HG03039 (cell line): ENCODE results near the gene HEPN1.

ENCODE experiments used
- ATAC-seq: cut with Tn5 transposase; IDR thresholded peaks from one replicate; pipeline ENCODE4 v1.9.1; 2021; ENCODE audit warnings: mild to moderate bottlenecking, moderate library complexity; ENCODE audit not compliant: unreplicated experiment

HEPN1 gene

GRCh38 chr11:124898711-124899110 lies 20.3 kb upstream of the HEPN1 start:
- no peak for ATAC-seq

- no peak for ATAC-seq
These were observed 19.5 kb upstream of the HEPN1 start for GRCh38 chr11:124899383-124900145.

DNA sequence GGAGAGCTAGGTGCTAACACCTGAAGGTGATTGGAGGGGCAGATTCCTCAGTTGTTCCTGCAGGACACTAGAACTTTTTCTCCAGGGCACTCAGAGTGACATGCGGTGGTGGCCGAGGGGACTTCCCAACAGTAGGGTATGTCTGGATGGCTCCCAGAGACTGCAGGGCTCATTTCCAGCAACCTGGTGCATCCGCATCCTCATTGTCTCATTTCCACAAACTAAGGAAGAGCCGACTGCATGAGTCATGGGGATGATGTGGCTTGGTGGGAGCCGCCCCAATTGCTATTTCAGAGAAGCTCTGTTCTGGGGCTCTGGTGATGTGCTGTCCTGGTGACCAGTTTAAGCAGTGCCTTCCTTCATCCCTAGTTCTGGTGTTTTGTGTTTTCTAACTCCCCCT lies 18.6 kb upstream of the HEPN1 start:
- ATAC-seq = no peak

- ATAC-seq = no peak
These were observed 16.4 kb upstream of the HEPN1 start for GRCh38 chr11:124902616-124903015.

- no peak for ATAC-seq
These were observed 3.3 kb upstream of the HEPN1 start for GRCh38 chr11:124915541-124916369.

DNA sequence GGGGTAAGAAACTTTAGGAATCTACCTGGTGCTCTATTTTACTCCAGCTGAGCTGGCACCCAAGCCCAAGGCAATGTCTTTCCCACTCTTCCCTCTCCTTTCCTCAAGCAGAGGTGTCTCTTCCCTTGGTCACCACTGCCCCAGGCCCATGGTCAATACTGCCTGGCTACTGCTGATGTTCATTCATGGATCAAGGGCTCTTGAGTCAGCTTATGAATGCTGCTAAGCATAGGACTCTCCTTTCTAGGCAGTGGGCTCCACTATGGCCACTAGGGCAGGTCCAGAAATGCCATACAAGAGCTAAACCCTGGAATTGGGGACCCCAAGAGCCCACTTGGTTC lies 2.7 kb upstream of the HEPN1 start:
- no peak for ATAC-seq

GRCh38 chr11:124917115-124917637 lies 1.9 kb upstream of the HEPN1 start:
- no peak for ATAC-seq

DNA sequence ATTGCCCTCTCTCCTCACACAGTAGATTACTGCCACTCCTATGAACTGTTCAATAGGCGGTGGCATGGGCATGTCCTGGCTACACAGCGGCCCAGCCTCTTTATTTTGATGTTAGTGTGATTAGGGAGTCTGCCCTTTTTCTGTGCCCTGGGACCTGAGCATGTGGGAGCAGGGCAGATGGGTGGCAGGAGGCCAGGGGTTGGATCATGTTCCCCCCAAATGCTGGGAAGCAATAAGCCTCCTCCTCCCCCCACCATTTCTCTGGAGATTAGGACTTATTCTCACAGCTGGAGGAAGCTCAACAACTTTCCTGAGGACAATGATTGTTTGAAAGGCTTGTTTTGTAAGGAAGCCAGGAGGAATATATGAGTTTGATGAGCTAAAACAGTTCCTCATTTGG lies 848 bp downstream of the HEPN1 start:
- no peak for ATAC-seq

DNA sequence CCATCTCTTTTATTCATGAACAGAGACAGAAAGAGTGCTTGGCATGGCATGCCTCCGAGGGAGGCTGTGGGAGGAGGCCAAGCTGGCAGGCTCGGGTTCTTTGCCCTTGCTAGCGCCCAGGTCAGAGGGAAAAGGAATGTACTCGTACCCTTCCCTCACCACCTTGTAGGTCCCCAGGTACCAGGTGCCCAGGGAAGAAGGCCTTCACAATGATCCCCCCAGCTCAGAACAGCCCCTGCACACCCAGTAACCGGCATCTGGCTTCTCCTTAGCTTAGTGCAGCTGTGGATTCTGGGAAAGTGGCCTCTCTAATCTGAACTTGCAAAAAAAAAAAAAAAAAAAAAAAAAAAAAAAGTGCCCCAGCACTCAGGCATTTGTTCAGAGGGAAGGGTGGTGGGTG lies 1.3 kb downstream of the HEPN1 start:
- no peak for ATAC-seq

DNA sequence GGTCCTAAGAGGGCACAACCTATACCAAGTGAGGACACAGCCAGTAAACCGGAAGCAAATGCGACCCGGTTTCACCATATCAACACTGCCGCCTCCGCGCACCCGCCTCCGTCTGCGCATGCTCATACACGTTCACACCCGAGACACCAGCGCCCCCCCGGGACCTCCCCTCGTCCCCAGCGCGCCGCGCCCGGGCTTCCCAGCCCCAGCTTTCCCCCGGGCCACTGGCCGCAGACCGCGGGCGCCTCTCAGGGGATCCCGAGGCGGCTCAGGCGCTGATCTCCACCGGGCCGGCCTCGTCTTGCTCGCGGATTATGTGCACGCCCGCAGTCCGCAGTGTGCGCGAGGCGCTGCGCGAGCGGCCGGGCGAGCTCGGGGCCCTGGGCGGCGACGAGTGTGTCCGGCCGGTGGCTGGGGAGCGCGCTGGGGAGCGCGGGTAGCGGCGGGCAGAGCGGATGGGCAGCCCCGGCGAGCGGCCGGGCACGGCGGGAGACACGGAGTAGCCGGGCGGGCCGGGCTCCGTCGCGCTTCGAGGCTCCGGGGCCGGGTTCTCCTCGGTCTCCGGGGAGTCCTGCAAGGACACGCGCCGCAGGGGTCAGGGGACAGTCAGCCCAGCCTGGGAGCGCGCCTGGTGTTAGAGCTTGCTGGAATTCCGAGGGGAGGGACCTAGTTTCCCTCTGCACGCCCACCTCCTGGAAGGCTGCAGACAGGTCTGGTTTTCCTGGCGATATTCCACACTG lies 2.0 kb downstream of the HEPN1 start:
- no peak for ATAC-seq

DNA sequence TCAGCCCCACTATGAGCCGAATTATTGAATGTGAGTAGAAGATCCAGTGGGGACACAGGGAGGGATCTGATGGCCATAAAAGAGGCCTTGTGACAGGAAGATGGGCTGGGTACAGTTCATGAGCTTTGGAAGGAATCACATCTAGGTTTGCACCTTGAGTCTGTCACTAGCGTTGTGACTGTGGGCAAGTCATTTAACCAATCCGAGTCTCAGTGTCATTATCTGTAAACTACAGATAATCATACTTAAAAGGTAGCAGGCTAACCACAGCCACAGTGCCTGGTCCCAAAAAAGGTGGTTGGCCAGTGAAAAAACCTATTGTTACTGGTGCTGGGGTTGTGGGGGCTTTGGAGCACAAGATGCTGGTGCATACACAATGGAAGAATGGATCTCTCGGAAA lies 3.8 kb downstream of the HEPN1 start:
- no peak for ATAC-seq

- no peak for ATAC-seq
These were observed 4.2 kb downstream of the HEPN1 start for GRCh38 chr11:124923296-124923695.

DNA sequence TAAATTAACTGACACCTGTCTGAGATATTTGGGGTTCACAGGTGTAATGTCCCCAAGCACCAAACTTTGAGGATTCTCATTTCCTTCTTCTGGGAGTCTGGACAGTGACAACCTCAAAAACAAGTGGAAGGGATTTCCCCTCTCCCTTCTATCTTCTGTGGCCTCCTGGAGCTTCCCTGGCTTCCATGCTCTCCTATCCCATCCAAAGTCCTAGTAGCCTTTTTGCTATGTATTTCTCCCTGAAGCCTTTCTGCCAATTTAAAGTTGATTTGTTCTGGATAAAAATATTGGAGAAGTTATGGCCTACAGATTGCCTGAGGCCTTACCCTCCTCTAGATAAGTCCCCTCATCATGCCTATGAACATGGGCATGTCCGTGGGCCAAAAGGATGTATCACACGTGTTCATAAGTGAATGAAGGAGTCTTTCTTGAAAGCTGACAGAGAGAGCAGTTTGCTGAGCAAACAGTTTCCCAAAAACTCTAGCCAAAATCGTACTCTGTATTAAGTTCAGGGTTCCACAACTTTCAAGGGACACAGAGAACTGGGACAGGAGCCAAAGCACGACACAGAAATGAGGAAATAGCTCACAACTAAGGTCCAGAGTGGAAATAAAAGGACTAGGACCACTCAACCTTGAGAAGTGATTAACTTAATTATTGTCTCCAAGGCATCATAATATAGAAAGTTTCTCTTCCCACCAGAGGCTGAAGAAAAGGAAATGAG lies 10.1 kb downstream of the HEPN1 start:
- ATAC-seq = no peak

- peak; percentile 64 for ATAC-seq
These were observed 11.7 kb downstream of the HEPN1 start for GRCh38 chr11:124930799-124931198.

DNA sequence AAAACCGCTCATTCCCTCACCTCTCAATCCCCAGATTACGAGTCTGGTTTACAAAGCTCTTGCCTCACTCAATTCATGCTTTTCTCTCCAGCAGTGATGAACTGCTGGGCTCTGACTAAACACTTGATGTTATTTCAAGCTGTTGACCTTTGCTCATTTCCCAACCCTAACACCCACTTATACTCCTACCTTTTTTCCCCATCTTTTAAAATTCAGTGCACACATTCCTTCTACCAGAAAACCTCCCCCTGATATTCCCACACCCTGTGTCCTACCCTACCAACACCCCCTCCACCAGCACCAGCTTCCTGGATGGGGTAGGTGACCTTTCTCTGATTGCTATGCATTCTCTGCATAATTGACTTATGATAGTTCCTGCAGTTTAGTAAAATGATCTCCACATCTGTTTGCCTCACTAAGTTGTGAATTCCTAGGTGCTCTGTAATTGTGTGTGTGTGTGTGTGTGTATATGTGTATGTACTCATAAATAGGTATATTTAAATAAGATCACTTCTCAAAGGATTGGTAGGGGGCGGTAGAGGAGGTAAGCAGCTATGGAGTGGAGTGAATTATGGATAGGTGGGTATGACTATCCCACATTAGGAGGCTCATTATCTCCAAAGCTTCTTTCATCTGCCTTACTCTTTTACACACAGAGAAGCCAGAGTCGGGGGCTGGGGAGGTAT lies 16.0 kb downstream of the HEPN1 start:
- no peak for ATAC-seq

GRCh38 chr11:124935548-124936514 lies 16.8 kb downstream of the HEPN1 start, which contains the start of gene HEPACAM:
Gene HEPACAM, minus strand, starts transcription at chr11:124936047. Its CDS starts 41 bp downstream, at chr11:124936006.
- ATAC-seq = no peak

DNA sequence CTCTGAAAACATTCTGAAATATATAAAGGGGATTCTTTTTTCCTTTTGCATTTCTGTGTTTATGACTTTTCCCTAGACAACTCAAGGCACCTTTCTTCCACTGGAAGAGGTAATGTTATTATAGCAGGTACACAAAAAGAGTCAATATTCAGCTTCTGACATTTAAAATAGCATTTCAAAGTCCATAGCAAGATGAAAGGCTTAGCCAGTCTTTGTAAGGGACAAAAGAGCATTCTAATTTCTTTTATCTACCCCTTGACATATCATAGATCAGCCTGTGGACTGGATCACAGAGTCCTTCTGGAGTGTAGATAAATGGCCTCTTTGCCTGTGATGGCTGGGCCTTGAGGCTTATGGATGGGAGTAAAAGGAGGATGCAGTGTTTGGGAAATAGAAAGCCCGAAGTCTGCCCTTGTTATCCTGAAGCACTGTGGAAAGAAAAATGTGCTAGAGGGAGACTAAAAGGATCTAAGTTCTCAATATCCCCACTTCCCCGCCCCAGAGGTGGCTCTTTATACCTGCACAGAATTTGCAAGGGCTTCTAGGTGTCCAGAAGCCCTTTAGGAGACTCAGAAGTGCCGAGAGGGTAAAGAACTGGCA lies 18.4 kb downstream of the HEPN1 start:
- ATAC-seq = no peak

- ATAC-seq = no peak
These were observed 19.2 kb downstream of the HEPN1 start for GRCh38 chr11:124938206-124938765.
